ENCODE results near the gene ZNF14. TPM values are rescaled to one million over a fixed set of nuclear protein-coding genes. Genes with fewer than 3 reads are reported as not detected.
"Not testable (repeated sequence)": the region's sequence is repeated elsewhere in the genome, so short reads cannot be mapped to it uniquely, and the experiment has no call there.

The ZNF14 gene
- total and polyA plus RNA-seq, 2 experiments from 2014 or later, result 4.6 to 7.3 TPM

GRCh38 chr19:19704836-19705235 is 28.1 kb downstream of the ZNF14 start:
- WGBS (ENCODE audit: low lambda C conversion rate, missing lambda C conversion rate), result 90% methylated on average over 6 of the region's 6 CpGs
- Histone ChIP-seq H3K9me3 (ENCODE audit: low read depth) (peaks cover 23% of the 10 kb centered on the region), H3K4me1 (ENCODE audit: insufficient read depth) (no peaks in the 10 kb centered on the region)

GRCh38 chr19:19700493-19700892 is 32.4 kb downstream of the ZNF14 start:
- H4K20me1 ChIP-seq (ENCODE audit: insufficient read depth, poor library complexity, severe bottlenecking); H3K36me3 ChIP-seq (replicated peaks; ENCODE audit: insufficient read depth, low read depth); H3K4me2 ChIP-seq; H3K9me2 ChIP-seq (replicated peaks; ENCODE audit: insufficient read depth); DNase-seq (ENCODE audit: low spot score); H3K27me3 ChIP-seq; H3K4me1 ChIP-seq (ENCODE audit: insufficient read depth); H3K4me3 ChIP-seq; H3K27ac ChIP-seq; H3K79me2 ChIP-seq; H2AFZ ChIP-seq; H3K9me3 ChIP-seq (ENCODE audit: low read depth): not testable (repeated sequence)
- WGBS (ENCODE audit: low lambda C conversion rate, missing lambda C conversion rate), result 97% methylated on average over 1 of the region's 1 CpG

More at GRCh38 chr19:19704836-19705235, 28.1 kb downstream of the ZNF14 start:
- H3K27ac ChIP-seq, result no peak overlapping the region
- peaks cover 4% of the 10 kb centered on the region for H3K36me3 ChIP-seq (replicated peaks; ENCODE audit: insufficient read depth, low read depth)
- H4K20me1 ChIP-seq (ENCODE audit: insufficient read depth, poor library complexity, severe bottlenecking), result no peaks in the 10 kb centered on the region
- no peaks in the 10 kb centered on the region for H3K9me2 ChIP-seq (replicated peaks; ENCODE audit: insufficient read depth)
- no peaks in the 10 kb centered on the region for H3K79me2 ChIP-seq
- no peak overlapping the region for H3K4me3 ChIP-seq
- no peak for DNase-seq (ENCODE audit: low spot score)
- H3K27me3 ChIP-seq, result no peaks in the 10 kb centered on the region
- H3K4me2 ChIP-seq, result no peak overlapping the region
- H2AFZ ChIP-seq, result no peak overlapping the region
- TF ChIP-seq CTCF (IDR thresholded peaks at IDR 0.05; ENCODE audit: poor library complexity) (no peak), EZH2phosphoT487 (IDR thresholded peaks at IDR 0.05; ENCODE audit: low read depth, severe bottlenecking, unreplicated experiment) (no peak), EZH2 (IDR thresholded peaks at IDR 0.05; ENCODE audit: borderline replicate concordance) (no peak)

GRCh38 chr19:19697589-19697988 is 35.3 kb downstream of the ZNF14 start:
- Histone ChIP-seq H3K4me2 (no peak overlapping the region), H3K27me3 (no peaks in the 10 kb centered on the region), H4K20me1 (ENCODE audit: insufficient read depth, poor library complexity, severe bottlenecking) (no peaks in the 10 kb centered on the region), H2AFZ (no peak overlapping the region), H3K9me3 (ENCODE audit: low read depth) (no peaks in the 10 kb centered on the region), H3K79me2 (no peaks in the 10 kb centered on the region), H3K4me3 (no peak overlapping the region), H3K36me3 (replicated peaks; ENCODE audit: insufficient read depth, low read depth) (no peaks in the 10 kb centered on the region), H3K4me1 (ENCODE audit: insufficient read depth) (no peaks in the 10 kb centered on the region), H3K27ac (no peak overlapping the region), H3K9me2 (replicated peaks; ENCODE audit: insufficient read depth) (no peaks in the 10 kb centered on the region)
- WGBS (ENCODE audit: low lambda C conversion rate, missing lambda C conversion rate), result 98% methylated on average over 5 of the region's 5 CpGs
- TF ChIP-seq EZH2 (IDR thresholded peaks at IDR 0.05; ENCODE audit: borderline replicate concordance) (no peak), CTCF (IDR thresholded peaks at IDR 0.05; ENCODE audit: poor library complexity) (no peak), EZH2phosphoT487 (IDR thresholded peaks at IDR 0.05; ENCODE audit: low read depth, severe bottlenecking, unreplicated experiment) (no peak)
- no peak for DNase-seq (ENCODE audit: low spot score)

GRCh38 chr19:19696386-19696785 is 36.5 kb downstream of the ZNF14 start:
- 87% methylated on average over 2 of the region's 2 CpGs for WGBS (ENCODE audit: low lambda C conversion rate, missing lambda C conversion rate)

More at GRCh38 chr19:19696386-19696785, 36.5 kb downstream of the ZNF14 start:
- Histone ChIP-seq H3K79me2 (no peaks in the 10 kb centered on the region), H4K20me1 (ENCODE audit: insufficient read depth, poor library complexity, severe bottlenecking) (no peaks in the 10 kb centered on the region), H3K36me3 (replicated peaks; ENCODE audit: insufficient read depth, low read depth) (no peaks in the 10 kb centered on the region), H3K9me3 (ENCODE audit: low read depth) (no peaks in the 10 kb centered on the region), H3K27me3 (no peaks in the 10 kb centered on the region), H3K27ac (no peak overlapping the region), H3K4me3 (no peak overlapping the region), H3K4me2 (no peak overlapping the region), H3K4me1 (ENCODE audit: insufficient read depth) (no peaks in the 10 kb centered on the region), H2AFZ (no peak overlapping the region), H3K9me2 (replicated peaks; ENCODE audit: insufficient read depth) (no peaks in the 10 kb centered on the region)
- DNase-seq (ENCODE audit: low spot score), result no peak
- TF ChIP-seq EZH2phosphoT487 (IDR thresholded peaks at IDR 0.05; ENCODE audit: low read depth, severe bottlenecking, unreplicated experiment) (no peak), EZH2 (IDR thresholded peaks at IDR 0.05; ENCODE audit: borderline replicate concordance) (no peak), CTCF (IDR thresholded peaks at IDR 0.05; ENCODE audit: poor library complexity) (no peak)

Measured in hepatocyte (in vitro differentiated cells).